HG03039 (cell line): ENCODE results near the gene CCS.
"Not testable (repeated sequence)": the region's sequence is repeated elsewhere in the genome, so short reads cannot be mapped to it uniquely, and the experiment has no call there.

Experiments used
- ATAC-seq: cut with Tn5 transposase; IDR thresholded peaks from one replicate; pipeline ENCODE4 v1.9.1; 2021; ENCODE audit warnings: mild to moderate bottlenecking, moderate library complexity; ENCODE audit not compliant: unreplicated experiment

The CCS gene

GRCh38 chr11:66561178-66561974 lies 31.6 kb upstream of the CCS start:
- ATAC-seq = no peak

- ATAC-seq = no peak
Measured at GRCh38 chr11:66561975-66562248, 31.1 kb upstream of the CCS start.

- ATAC-seq = no peak
Measured at GRCh38 chr11:66562275-66562674, 30.7 kb upstream of the CCS start.

- no peak for ATAC-seq
Measured at GRCh38 chr11:66562907-66563583, 29.9 kb upstream of the CCS start.

GRCh38 chr11:66563832-66564231 lies 29.2 kb upstream of the CCS start:
- no peak for ATAC-seq

GRCh38 chr11:66564538-66564937 lies 28.4 kb upstream of the CCS start:
- no peak for ATAC-seq

- ATAC-seq = no peak
Measured at GRCh38 chr11:66564984-66565383, 28.0 kb upstream of the CCS start.

GRCh38 chr11:66566221-66566620 lies 26.8 kb upstream of the CCS start:
- ATAC-seq = no peak

GRCh38 chr11:66567787-66568123 lies 25.2 kb upstream of the CCS start:
- no peak for ATAC-seq

- peak; percentile 61 for ATAC-seq
Measured at GRCh38 chr11:66568124-66568916, 24.7 kb upstream of the CCS start, which contains the start of gene CTSF. CTSF (minus strand) TSS chr11:66568606; CDS start chr11:66568486, 120 bp downstream.

GRCh38 chr11:66569076-66569475 lies 23.9 kb upstream of the CCS start:
- ATAC-seq = no peak

- no peak for ATAC-seq
Measured at GRCh38 chr11:66570079-66570849, 22.7 kb upstream of the CCS start.

GRCh38 chr11:66570850-66571180 lies 22.2 kb upstream of the CCS start:
- ATAC-seq = no peak

- ATAC-seq = no peak
Measured at GRCh38 chr11:66579017-66579606, 13.9 kb upstream of the CCS start.

- no peak for ATAC-seq
Measured at GRCh38 chr11:66580803-66581202, 12.2 kb upstream of the CCS start.

GRCh38 chr11:66581261-66581660 lies 11.7 kb upstream of the CCS start:
- no peak for ATAC-seq

GRCh38 chr11:66582565-66583147 lies 10.3 kb upstream of the CCS start:
- not testable (repeated sequence) for ATAC-seq

GRCh38 chr11:66585447-66585846 lies 7.5 kb upstream of the CCS start:
- ATAC-seq = not testable (repeated sequence)

GRCh38 chr11:66586136-66586535 lies 6.8 kb upstream of the CCS start:
- ATAC-seq = no peak

- not testable (repeated sequence) for ATAC-seq
Measured at GRCh38 chr11:66589315-66589714, 3.7 kb upstream of the CCS start.
